HUES6 (cell line): ENCODE measurements around the gene RAD51B.

Experiments
- H3K27ac ChIP-seq: 2 replicates; pipeline ENCODE4 v1.7.0; 2013; ENCODE audit warnings: low read depth, mild to moderate bottlenecking, low read length, inconsistent platforms
- H3K27me3 ChIP-seq: 2 replicates; pipeline ENCODE4 v1.6.1; 2013; ENCODE audit warnings: low read length; ENCODE audit not compliant: control insufficient read depth, insufficient read depth
- H3K36me3 ChIP-seq: 2 replicates; pipeline ENCODE4 v1.6.1; 2013; ENCODE audit warnings: low read length; ENCODE audit not compliant: control insufficient read depth, insufficient read depth
- H3K4me1 ChIP-seq: 2 replicates; pipeline ENCODE4 v1.6.1; 2013; ENCODE audit warnings: low read length; ENCODE audit not compliant: control insufficient read depth, insufficient read depth
- H3K4me3 ChIP-seq: 2 replicates; pipeline ENCODE4 v1.5.1; 2013; ENCODE audit warnings: low read depth, low read length
- H3K9ac ChIP-seq: one replicate; pipeline ENCODE4 v1.6.1; 2013; ENCODE audit warnings: mild to moderate bottlenecking, low read length
- H3K9me3 ChIP-seq: 2 replicates; pipeline ENCODE4 v1.6.1; 2013; ENCODE audit warnings: low read depth, low read length; ENCODE audit not compliant: control insufficient read depth, insufficient read depth

RAD51B gene

GRCh38 chr14:68679301-68679700 is 859.7 kb downstream of the RAD51B start:
- no peak overlapping the region for H3K4me3 ChIP-seq
- H3K9me3 ChIP-seq = no peaks in the 10 kb centered on the region; the same call in 1 of the 2 replicates
- no peak overlapping the region for H3K27ac ChIP-seq
- H3K36me3 ChIP-seq = no peaks in the 10 kb centered on the region
- no peak overlapping the region for H3K9ac ChIP-seq
- no peaks in the 10 kb centered on the region for H3K27me3 ChIP-seq
- H3K4me1 ChIP-seq = peaks cover 19% of the 10 kb centered on the region; the same call in 1 of the 2 replicates

- Histone ChIP-seq H3K4me1 (peaks cover 19% of the 10 kb centered on the region; the same call in 1 of the 2 replicates), H3K9me3 (no peaks in the 10 kb centered on the region; the same call in 1 of the 2 replicates), H3K27me3 (no peaks in the 10 kb centered on the region), H3K36me3 (no peaks in the 10 kb centered on the region), H3K4me3 (no peak overlapping the region), H3K27ac (no peak overlapping the region), H3K9ac (no peak overlapping the region)
Measured at GRCh38 chr14:68679746-68680467, 860.3 kb downstream of the RAD51B start.

GRCh38 chr14:68680541-68681051 is 861.0 kb downstream of the RAD51B start:
- Histone ChIP-seq H3K27me3 (no peaks in the 10 kb centered on the region), H3K9ac (no peak overlapping the region), H3K36me3 (no peaks in the 10 kb centered on the region), H3K4me3 (no peak overlapping the region), H3K27ac (no peak overlapping the region), H3K9me3 (no peaks in the 10 kb centered on the region; the same call in 1 of the 2 replicates), H3K4me1 (peaks cover 24% of the 10 kb centered on the region; the same call in 1 of the 2 replicates)

- Histone ChIP-seq H3K27me3 (no peaks in the 10 kb centered on the region), H3K4me1 (peaks cover 25% of the 10 kb centered on the region; the same call in 1 of the 2 replicates), H3K9me3 (peaks cover under 1% of the 10 kb centered on the region; the same call in 1 of the 2 replicates), H3K4me3 (no peak overlapping the region), H3K9ac (no peak overlapping the region), H3K36me3 (no peaks in the 10 kb centered on the region), H3K27ac (no peak overlapping the region)
Measured at GRCh38 chr14:68681256-68682011, 861.9 kb downstream of the RAD51B start.

- Histone ChIP-seq H3K27me3 (no peaks in the 10 kb centered on the region), H3K4me3 (no peak overlapping the region), H3K4me1 (peaks cover 25% of the 10 kb centered on the region; the same call in 1 of the 2 replicates), H3K9me3 (peaks cover 6% of the 10 kb centered on the region), H3K36me3 (no peaks in the 10 kb centered on the region), H3K9ac (no peak overlapping the region), H3K27ac (no peak overlapping the region)
Measured at GRCh38 chr14:68682166-68683103, 862.9 kb downstream of the RAD51B start.

- H3K4me1 ChIP-seq = peaks cover 27% of the 10 kb centered on the region
- no peaks in the 10 kb centered on the region for H3K36me3 ChIP-seq
- no peak overlapping the region for H3K27ac ChIP-seq
- H3K9ac ChIP-seq = peak overlapping the region; percentile 10
- no peak overlapping the region for H3K4me3 ChIP-seq
- H3K9me3 ChIP-seq = peaks cover 6% of the 10 kb centered on the region
- H3K27me3 ChIP-seq = no peaks in the 10 kb centered on the region
Measured at GRCh38 chr14:68683326-68683725, 863.7 kb downstream of the RAD51B start.

- no peak overlapping the region for H3K9ac ChIP-seq
- H3K27ac ChIP-seq = no peak overlapping the region
- H3K36me3 ChIP-seq = no peaks in the 10 kb centered on the region
- no peak overlapping the region for H3K4me3 ChIP-seq
- no peaks in the 10 kb centered on the region; the same call in 1 of the 2 replicates for H3K27me3 ChIP-seq
- H3K4me1 ChIP-seq = peaks cover 40% of the 10 kb centered on the region
- H3K9me3 ChIP-seq = peaks cover 6% of the 10 kb centered on the region; the same call in 1 of the 2 replicates
Measured at GRCh38 chr14:68684466-68685418, 865.2 kb downstream of the RAD51B start.

GRCh38 chr14:68685419-68686204 is 866.0 kb downstream of the RAD51B start:
- H3K9me3 ChIP-seq = peaks cover 6% of the 10 kb centered on the region; the same call in 1 of the 2 replicates
- H3K27ac ChIP-seq = no peak overlapping the region
- H3K4me3 ChIP-seq = no peak overlapping the region
- H3K4me1 ChIP-seq = peaks cover 46% of the 10 kb centered on the region
- H3K27me3 ChIP-seq = no peaks in the 10 kb centered on the region; the same call in 1 of the 2 replicates
- no peaks in the 10 kb centered on the region for H3K36me3 ChIP-seq
- no peak overlapping the region for H3K9ac ChIP-seq

GRCh38 chr14:68686205-68686465 is 866.6 kb downstream of the RAD51B start:
- Histone ChIP-seq H3K36me3 (no peaks in the 10 kb centered on the region), H3K27me3 (no peaks in the 10 kb centered on the region; the same call in 1 of the 2 replicates), H3K9me3 (peaks cover 6% of the 10 kb centered on the region; the same call in 1 of the 2 replicates), H3K4me3 (no peak overlapping the region), H3K4me1 (peaks cover 49% of the 10 kb centered on the region), H3K27ac (no peak overlapping the region), H3K9ac (no peak overlapping the region)
